ENCODE data around the gene STXBP3.

The STXBP3 gene

DNA sequence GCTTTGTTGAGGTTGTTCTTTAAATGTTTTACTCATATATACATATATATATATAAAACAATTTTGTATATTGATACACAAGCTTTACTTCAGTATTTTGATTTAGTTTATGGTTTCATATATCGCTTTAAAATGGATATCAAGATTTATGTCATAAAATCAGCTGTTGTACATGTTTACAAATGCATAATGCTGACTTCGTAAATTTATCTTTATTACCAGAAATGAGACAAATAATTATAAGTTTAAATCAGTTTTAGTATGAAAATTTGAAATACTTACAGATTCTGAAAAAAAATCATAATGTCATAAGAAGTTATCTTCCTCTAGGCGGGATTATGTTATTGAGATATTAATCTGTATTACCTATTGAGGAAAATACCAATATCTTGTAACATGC, 6.9 kb downstream of the STXBP3 start:
- Histone ChIP-seq H3K23ac (ENCODE audit: low read length) (no peak overlapping the region), H2BK15ac (replicated peaks; ENCODE audit: low read depth) (no peak overlapping the region), H3K4ac (ENCODE audit: low read depth, low read length) (no peak overlapping the region), H3K27me3 (ENCODE audit: insufficient read depth, low read length, poor library complexity) (no peaks in the 10 kb centered on the region), H2AK5ac (ENCODE audit: low read length) (no peak overlapping the region), H4K5ac (ENCODE audit: low read length) (no peak overlapping the region), H2BK5ac (ENCODE audit: low read length) (no peak overlapping the region), H3K4me3 (ENCODE audit: low read length) (no peak overlapping the region), H2BK120ac (ENCODE audit: low read depth, low read length) (no peak overlapping the region), H3K4me1 (ENCODE audit: control insufficient read depth, low read depth, low read length) (no peaks in the 10 kb centered on the region), H3K9ac (ENCODE audit: low read length) (no peak overlapping the region), H3K79me2 (ENCODE audit: control insufficient read depth, insufficient read depth, low read length) (no peaks in the 10 kb centered on the region), H3K4me2 (ENCODE audit: low read length) (no peak overlapping the region), H3K56ac (ENCODE audit: low read length) (no peak overlapping the region), H3K79me1 (ENCODE audit: low read length) (peaks cover 2% of the 10 kb centered on the region), H3K27ac (ENCODE audit: low read depth, low read length) (no peak overlapping the region), H3K18ac (ENCODE audit: low read length) (no peak overlapping the region), H4K8ac (ENCODE audit: low read depth, low read length) (no peak overlapping the region), H3K36me3 (ENCODE audit: control insufficient read depth, insufficient read depth, low read length) (no peaks in the 10 kb centered on the region)
- no peak for DNase-seq
- WGBS (ENCODE audit: extremely low coverage, insufficient coverage, low lambda C conversion rate) = no CpG with 5 or more reads among the region's 3 CpGs

DNA sequence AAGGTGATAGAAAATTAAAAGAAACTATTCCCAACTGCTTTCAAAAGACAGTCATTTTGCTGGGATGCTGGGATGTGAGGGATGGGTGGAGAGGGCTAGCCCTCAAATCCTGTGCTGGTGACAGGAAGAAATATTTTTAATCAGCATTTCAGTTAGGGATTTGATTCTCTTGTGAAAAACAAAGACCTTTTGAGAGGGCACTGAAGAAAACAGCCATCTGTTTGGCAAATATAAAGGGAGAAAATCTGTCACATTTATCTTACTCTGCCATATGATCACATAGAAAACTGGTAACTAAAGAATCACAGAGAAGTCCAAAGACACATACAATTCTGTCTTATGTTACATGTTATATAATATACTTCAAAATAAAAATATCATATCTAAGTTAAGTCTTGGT, 12.3 kb downstream of the STXBP3 start:
- no peak overlapping the region for H3K23ac ChIP-seq (ENCODE audit: low read length)
- no peak overlapping the region for H3K4ac ChIP-seq (ENCODE audit: low read depth, low read length)
- H2BK120ac ChIP-seq (ENCODE audit: low read depth, low read length) = no peak overlapping the region
- no peak overlapping the region for H2BK15ac ChIP-seq (replicated peaks; ENCODE audit: low read depth)
- H4K5ac ChIP-seq (ENCODE audit: low read length) = no peak overlapping the region
- no peak overlapping the region for H3K27ac ChIP-seq (ENCODE audit: low read depth, low read length)
- no peak overlapping the region for H4K8ac ChIP-seq (ENCODE audit: low read depth, low read length)
- no peaks in the 10 kb centered on the region for H3K36me3 ChIP-seq (ENCODE audit: control insufficient read depth, insufficient read depth, low read length)
- no peak overlapping the region for H3K18ac ChIP-seq (ENCODE audit: low read length)
- H3K27me3 ChIP-seq (ENCODE audit: insufficient read depth, low read length, poor library complexity) = no peaks in the 10 kb centered on the region
- H2BK5ac ChIP-seq (ENCODE audit: low read length) = no peak overlapping the region
- DNase-seq = no peak
- H3K79me1 ChIP-seq (ENCODE audit: low read length) = no peaks in the 10 kb centered on the region
- H3K4me2 ChIP-seq (ENCODE audit: low read length) = no peak overlapping the region
- H2AK5ac ChIP-seq (ENCODE audit: low read length) = no peak overlapping the region
- no peak overlapping the region for H3K56ac ChIP-seq (ENCODE audit: low read length)
- no peaks in the 10 kb centered on the region for H3K4me1 ChIP-seq (ENCODE audit: control insufficient read depth, low read depth, low read length)
- H3K79me2 ChIP-seq (ENCODE audit: control insufficient read depth, insufficient read depth, low read length) = no peaks in the 10 kb centered on the region
- H3K9ac ChIP-seq (ENCODE audit: low read length) = no peak overlapping the region
- no peak overlapping the region for H3K4me3 ChIP-seq (ENCODE audit: low read length)

- Histone ChIP-seq H3K79me2 (ENCODE audit: control insufficient read depth, insufficient read depth, low read length) (no peaks in the 10 kb centered on the region), H3K4me3 (ENCODE audit: low read length) (no peak overlapping the region), H3K18ac (ENCODE audit: low read length) (no peak overlapping the region), H3K4me2 (ENCODE audit: low read length) (no peak overlapping the region), H3K56ac (ENCODE audit: low read length) (no peak overlapping the region), H2BK15ac (replicated peaks; ENCODE audit: low read depth) (no peak overlapping the region), H4K8ac (ENCODE audit: low read depth, low read length) (no peak overlapping the region), H2BK120ac (ENCODE audit: low read depth, low read length) (no peak overlapping the region), H3K9ac (ENCODE audit: low read length) (no peak overlapping the region), H3K27ac (ENCODE audit: low read depth, low read length) (no peak overlapping the region), H4K5ac (ENCODE audit: low read length) (no peak overlapping the region), H3K79me1 (ENCODE audit: low read length) (no peaks in the 10 kb centered on the region), H2AK5ac (ENCODE audit: low read length) (no peak overlapping the region), H3K27me3 (ENCODE audit: insufficient read depth, low read length, poor library complexity) (no peaks in the 10 kb centered on the region), H3K36me3 (ENCODE audit: control insufficient read depth, insufficient read depth, low read length) (no peaks in the 10 kb centered on the region), H3K4me1 (ENCODE audit: control insufficient read depth, low read depth, low read length) (no peaks in the 10 kb centered on the region), H3K23ac (ENCODE audit: low read length) (no peak overlapping the region), H2BK5ac (ENCODE audit: low read length) (no peak overlapping the region), H3K4ac (ENCODE audit: low read depth, low read length) (no peak overlapping the region)
- WGBS (ENCODE audit: extremely low coverage, insufficient coverage, low lambda C conversion rate) = no CpG with 5 or more reads among the region's 1 CpG
- no peak for DNase-seq
These were observed 20.6 kb downstream of the STXBP3 start for GRCh38 chr1:108767115-108767514.

DNA sequence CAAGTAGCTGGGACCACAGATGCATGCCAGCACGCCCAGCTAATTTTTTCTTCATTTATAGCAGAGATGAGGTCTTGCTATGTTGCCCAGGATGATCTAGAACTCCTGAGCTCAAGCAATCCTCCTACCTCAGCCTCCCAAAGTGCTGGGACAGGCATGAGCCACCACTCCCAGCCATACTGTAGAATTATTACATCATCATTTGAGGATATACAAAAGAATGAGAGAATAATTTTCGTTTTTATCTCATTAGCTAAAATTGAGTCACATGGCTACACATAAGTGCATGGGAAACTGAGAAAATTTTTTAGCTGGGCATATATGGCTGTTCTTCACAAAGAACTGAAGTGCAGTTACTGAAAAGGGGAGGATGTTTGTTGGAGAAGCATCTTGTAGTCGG, 21.2 kb downstream of the STXBP3 start:
- Histone ChIP-seq H4K8ac (ENCODE audit: low read depth, low read length) (no peak overlapping the region), H3K79me1 (ENCODE audit: low read length) (no peaks in the 10 kb centered on the region), H3K4me3 (ENCODE audit: low read length) (no peak overlapping the region), H3K36me3 (ENCODE audit: control insufficient read depth, insufficient read depth, low read length) (no peaks in the 10 kb centered on the region), H3K27me3 (ENCODE audit: insufficient read depth, low read length, poor library complexity) (no peaks in the 10 kb centered on the region), H3K18ac (ENCODE audit: low read length) (no peak overlapping the region), H3K27ac (ENCODE audit: low read depth, low read length) (no peak overlapping the region), H2BK15ac (replicated peaks; ENCODE audit: low read depth) (no peak overlapping the region), H3K79me2 (ENCODE audit: control insufficient read depth, insufficient read depth, low read length) (no peaks in the 10 kb centered on the region), H3K56ac (ENCODE audit: low read length) (no peak overlapping the region), H3K4me1 (ENCODE audit: control insufficient read depth, low read depth, low read length) (no peaks in the 10 kb centered on the region), H3K4ac (ENCODE audit: low read depth, low read length) (no peak overlapping the region), H2AK5ac (ENCODE audit: low read length) (no peak overlapping the region), H3K23ac (ENCODE audit: low read length) (no peak overlapping the region), H4K5ac (ENCODE audit: low read length) (no peak overlapping the region), H2BK5ac (ENCODE audit: low read length) (no peak overlapping the region), H2BK120ac (ENCODE audit: low read depth, low read length) (no peak overlapping the region), H3K4me2 (ENCODE audit: low read length) (no peak overlapping the region), H3K9ac (ENCODE audit: low read length) (no peak overlapping the region)
- no CpG with 5 or more reads among the region's 3 CpGs for WGBS (ENCODE audit: extremely low coverage, insufficient coverage, low lambda C conversion rate)
- no peak for DNase-seq

- Histone ChIP-seq H2BK15ac (replicated peaks; ENCODE audit: low read depth) (no peak overlapping the region), H3K4me1 (ENCODE audit: control insufficient read depth, low read depth, low read length) (no peaks in the 10 kb centered on the region), H3K23ac (ENCODE audit: low read length) (no peak overlapping the region), H4K5ac (ENCODE audit: low read length) (no peak overlapping the region), H3K4ac (ENCODE audit: low read depth, low read length) (no peak overlapping the region), H3K79me1 (ENCODE audit: low read length) (no peaks in the 10 kb centered on the region), H3K18ac (ENCODE audit: low read length) (no peak overlapping the region), H3K9ac (ENCODE audit: low read length) (no peak overlapping the region), H3K4me2 (ENCODE audit: low read length) (no peak overlapping the region), H2BK120ac (ENCODE audit: low read depth, low read length) (no peak overlapping the region), H3K27me3 (ENCODE audit: insufficient read depth, low read length, poor library complexity) (no peaks in the 10 kb centered on the region), H2AK5ac (ENCODE audit: low read length) (no peak overlapping the region), H3K36me3 (ENCODE audit: control insufficient read depth, insufficient read depth, low read length) (no peaks in the 10 kb centered on the region), H3K4me3 (ENCODE audit: low read length) (no peak overlapping the region), H3K79me2 (ENCODE audit: control insufficient read depth, insufficient read depth, low read length) (no peaks in the 10 kb centered on the region), H4K8ac (ENCODE audit: low read depth, low read length) (no peak overlapping the region), H2BK5ac (ENCODE audit: low read length) (no peak overlapping the region), H3K27ac (ENCODE audit: low read depth, low read length) (no peak overlapping the region), H3K56ac (ENCODE audit: low read length) (no peak overlapping the region)
- DNase-seq = no peak
These were observed 31.4 kb downstream of the STXBP3 start for GRCh38 chr1:108777839-108778238.

DNA sequence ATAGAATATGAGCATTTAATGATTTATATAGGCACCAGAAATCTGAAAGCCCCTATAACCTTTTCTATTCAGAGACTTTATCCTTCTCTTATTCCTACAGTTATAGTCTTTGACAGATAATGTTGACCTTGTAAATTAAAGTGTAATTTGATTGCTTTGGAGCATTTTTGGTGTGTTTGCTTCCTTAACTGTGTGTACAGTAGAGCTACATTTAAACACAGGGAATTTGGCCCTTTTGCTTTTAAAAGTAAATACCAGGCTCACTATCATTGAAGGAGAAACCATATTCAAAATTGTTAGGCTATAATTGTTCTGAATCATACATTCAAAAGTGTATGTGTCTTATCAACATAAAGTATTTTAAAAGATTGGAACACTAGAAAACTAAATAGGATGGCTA, 33.0 kb downstream of the STXBP3 start:
- no peaks in the 10 kb centered on the region for H3K79me2 ChIP-seq (ENCODE audit: control insufficient read depth, insufficient read depth, low read length)
- no peak overlapping the region for H3K27ac ChIP-seq (ENCODE audit: low read depth, low read length)
- no peaks in the 10 kb centered on the region for H3K4me1 ChIP-seq (ENCODE audit: control insufficient read depth, low read depth, low read length)
- no peak overlapping the region for H3K9ac ChIP-seq (ENCODE audit: low read length)
- H4K5ac ChIP-seq (ENCODE audit: low read length) = no peak overlapping the region
- H3K4me2 ChIP-seq (ENCODE audit: low read length) = no peak overlapping the region
- no peak for DNase-seq
- H2BK15ac ChIP-seq (replicated peaks; ENCODE audit: low read depth) = no peak overlapping the region
- H3K36me3 ChIP-seq (ENCODE audit: control insufficient read depth, insufficient read depth, low read length) = no peaks in the 10 kb centered on the region
- H3K79me1 ChIP-seq (ENCODE audit: low read length) = no peaks in the 10 kb centered on the region
- H3K27me3 ChIP-seq (ENCODE audit: insufficient read depth, low read length, poor library complexity) = no peaks in the 10 kb centered on the region
- H3K4ac ChIP-seq (ENCODE audit: low read depth, low read length) = no peak overlapping the region
- H2AK5ac ChIP-seq (ENCODE audit: low read length) = no peak overlapping the region
- no peak overlapping the region for H4K8ac ChIP-seq (ENCODE audit: low read depth, low read length)
- H3K56ac ChIP-seq (ENCODE audit: low read length) = no peak overlapping the region
- no peak overlapping the region for H3K23ac ChIP-seq (ENCODE audit: low read length)
- H3K18ac ChIP-seq (ENCODE audit: low read length) = no peak overlapping the region
- H2BK120ac ChIP-seq (ENCODE audit: low read depth, low read length) = no peak overlapping the region
- no peak overlapping the region for H2BK5ac ChIP-seq (ENCODE audit: low read length)
- H3K4me3 ChIP-seq (ENCODE audit: low read length) = no peak overlapping the region
